Stimulated activated CD8-positive, alpha-beta memory T cell treated with anti-CD3 and anti-CD28 coated beads, Interleukin-7, amount 100 ng/mL, for 1 hour (primary cell): ENCODE results near the gene FOXS1.

ENCODE experiments used
- DNase-seq, 2 donors: peaks; one replicate each; pipeline ENCODE4 v3.0.0-alpha.2; 2020; ENCODE audit warnings: low read depth in 2 of 2

The FOXS1 gene

DNA sequence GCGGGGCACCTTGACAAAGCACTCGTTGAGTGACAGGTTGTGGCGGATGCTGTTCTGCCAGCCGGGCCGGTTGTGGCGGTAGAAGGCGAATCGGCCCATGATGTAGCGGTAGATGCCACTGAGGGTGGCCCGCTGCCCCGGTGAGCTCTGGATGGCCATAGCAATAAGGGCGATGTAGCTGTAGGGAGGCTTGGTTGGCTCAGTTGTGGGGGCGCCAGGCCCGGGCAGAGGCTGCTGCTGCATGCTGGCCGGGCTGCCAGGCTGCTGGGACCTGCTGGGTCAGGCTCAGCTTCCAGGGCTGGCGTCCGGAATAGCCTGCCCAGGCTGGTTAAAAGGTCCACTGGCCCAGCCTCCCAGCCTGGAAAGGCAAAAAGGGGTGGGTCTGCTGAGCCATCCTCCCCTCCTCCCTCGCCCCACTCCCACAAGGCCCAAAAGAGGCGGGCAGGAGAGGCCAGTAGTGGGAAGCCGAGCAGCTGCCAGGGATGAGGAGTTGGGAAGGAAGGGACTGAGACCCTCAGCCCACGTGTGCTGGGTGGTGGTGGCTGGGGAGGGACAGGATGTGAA is at the start of gene FOXS1:
FOXS1 (minus strand) TSS at position 305 of the 564 bp plus-strand sequence; CDS start at position 243, 62 bp downstream.
- no peak for DNase-seq

- DNase-seq: no peak
Observed at GRCh38 chr20:31890646-31891045, 45.2 kb upstream of the FOXS1 start.

- no peak for DNase-seq
Observed at GRCh38 chr20:31883829-31884228, 38.4 kb upstream of the FOXS1 start.

GRCh38 chr20:31881945-31882344 is 36.5 kb upstream of the FOXS1 start:
- no peak for DNase-seq

DNA sequence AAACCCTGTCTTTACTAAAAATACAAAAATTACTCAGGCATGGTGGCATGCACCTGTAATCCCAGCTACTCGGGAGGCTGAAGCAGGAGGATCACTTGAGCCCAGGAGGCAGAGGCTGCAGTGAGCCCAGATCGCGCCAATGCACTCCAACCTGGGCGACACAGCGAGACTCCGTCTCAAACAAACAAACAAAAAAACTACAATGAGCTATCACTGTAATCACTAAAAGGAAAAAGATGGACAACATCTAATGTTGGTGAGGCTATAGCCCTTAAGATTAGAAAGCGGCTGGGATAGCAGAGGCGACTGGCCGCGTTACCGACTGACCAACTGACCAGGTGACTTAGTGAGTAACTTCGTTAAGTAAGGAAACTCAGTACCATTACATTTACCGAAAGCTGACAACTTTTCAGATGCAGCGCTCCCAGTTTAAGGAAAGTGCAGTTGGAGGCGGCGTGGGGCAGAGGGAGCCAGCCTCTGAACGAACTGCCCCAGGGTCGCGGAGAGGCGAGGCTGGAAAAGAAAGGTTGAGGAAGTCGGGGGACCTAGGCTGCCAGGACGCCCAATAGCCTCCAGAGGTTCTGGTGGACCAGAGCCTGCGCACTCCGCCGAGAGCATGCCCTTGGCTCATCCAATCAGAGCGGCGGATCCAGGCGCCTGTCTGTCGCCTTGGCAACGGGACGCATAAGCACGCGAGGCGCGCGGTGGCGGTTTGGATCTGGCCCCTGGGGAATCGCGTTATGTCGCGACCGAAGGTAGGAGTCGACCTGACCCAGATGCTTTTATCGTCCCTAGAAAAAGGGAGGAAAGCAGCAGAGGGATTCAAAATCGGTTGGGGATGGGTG is 34.0 kb upstream of the FOXS1 start:
- DNase-seq: peak; percentile 43 to 48

- DNase-seq: no peak
Observed at GRCh38 chr20:31877684-31878083, 32.3 kb upstream of the FOXS1 start.

DNA sequence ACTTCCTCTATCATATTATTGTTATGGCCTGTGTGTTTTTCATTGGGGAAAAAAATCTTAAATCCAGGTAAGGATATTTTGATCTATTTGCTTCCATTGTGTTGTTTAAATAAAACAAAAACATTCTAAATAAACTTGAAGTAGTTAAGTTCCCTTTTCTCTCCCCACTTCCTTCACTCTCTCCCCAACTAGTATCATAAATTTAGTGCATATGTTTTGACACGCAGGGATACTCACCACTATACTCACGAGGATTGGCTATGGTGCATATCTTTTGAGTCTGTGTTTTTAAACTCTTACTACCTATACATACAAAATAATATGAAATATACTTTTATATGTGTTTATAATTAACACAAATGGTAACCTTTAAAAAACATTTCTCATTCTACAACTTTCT is 30.3 kb upstream of the FOXS1 start:
- DNase-seq: no peak

GRCh38 chr20:31872406-31872805 is 27.0 kb upstream of the FOXS1 start:
- DNase-seq: no peak

DNA sequence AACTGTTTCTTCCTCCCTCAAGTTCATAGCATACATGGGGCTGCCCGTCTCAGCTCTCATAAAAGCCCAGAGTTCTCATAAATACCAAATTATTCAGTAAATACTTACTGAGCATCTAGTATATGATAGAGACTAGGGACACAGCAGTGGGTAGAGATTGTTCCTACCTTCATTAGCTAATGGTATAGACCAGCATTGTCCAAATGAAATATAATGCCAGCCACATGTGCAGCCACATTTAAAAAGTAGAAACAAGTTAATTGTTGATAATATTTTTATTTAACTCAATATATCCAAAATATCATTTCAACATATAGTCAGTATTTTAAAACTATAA is 26.2 kb upstream of the FOXS1 start:
- no peak for DNase-seq

GRCh38 chr20:31870726-31871617 is 25.6 kb upstream of the FOXS1 start:
- no peak for DNase-seq

GRCh38 chr20:31869942-31870725 is 24.7 kb upstream of the FOXS1 start, which contains the start of the genes DUSP15 and TTLL9:
Gene DUSP15 (minus strand): TSS chr20:31870527. CDS start chr20:31870337, 190 bp downstream.
Gene TTLL9 (plus strand): TSS chr20:31870634. CDS start chr20:31871127, 493 bp downstream.
- no peak for DNase-seq

DNA sequence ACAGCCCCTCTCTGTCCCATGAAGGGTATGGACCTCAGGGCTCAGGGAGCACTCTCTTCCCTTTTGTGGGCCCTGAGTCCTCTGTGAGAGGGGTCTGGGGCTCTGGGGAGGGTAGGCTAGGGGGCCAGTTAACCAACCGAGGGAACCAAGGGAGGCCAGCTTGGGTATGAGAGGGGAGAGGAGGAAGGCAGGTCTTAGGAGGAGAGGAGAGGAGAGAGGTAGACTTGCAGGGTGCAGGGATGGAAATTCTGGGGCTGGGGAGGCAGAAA is 24.2 kb upstream of the FOXS1 start:
- DNase-seq: no peak

- no peak for DNase-seq
Observed at GRCh38 chr20:31868853-31869672, 23.7 kb upstream of the FOXS1 start.

DNA sequence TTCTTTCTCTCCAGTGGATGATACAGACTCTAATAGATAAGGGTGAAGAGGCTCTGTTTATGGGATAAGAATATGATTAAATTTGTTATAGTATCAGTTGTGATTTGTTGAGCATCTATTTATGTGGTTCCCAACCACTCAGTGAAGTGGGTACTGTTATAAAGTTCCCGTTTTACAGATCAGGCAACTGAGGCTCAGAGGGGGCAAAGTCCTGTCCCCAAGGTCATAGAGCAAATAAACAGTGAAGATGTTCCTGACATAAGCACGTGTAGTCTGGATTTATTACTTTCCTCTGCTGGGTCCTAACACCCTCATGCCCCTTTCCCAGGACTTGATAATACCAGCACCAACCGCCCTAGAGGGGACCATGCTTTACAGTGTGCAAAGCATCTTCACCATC is 20.8 kb upstream of the FOXS1 start:
- no peak for DNase-seq

DNA sequence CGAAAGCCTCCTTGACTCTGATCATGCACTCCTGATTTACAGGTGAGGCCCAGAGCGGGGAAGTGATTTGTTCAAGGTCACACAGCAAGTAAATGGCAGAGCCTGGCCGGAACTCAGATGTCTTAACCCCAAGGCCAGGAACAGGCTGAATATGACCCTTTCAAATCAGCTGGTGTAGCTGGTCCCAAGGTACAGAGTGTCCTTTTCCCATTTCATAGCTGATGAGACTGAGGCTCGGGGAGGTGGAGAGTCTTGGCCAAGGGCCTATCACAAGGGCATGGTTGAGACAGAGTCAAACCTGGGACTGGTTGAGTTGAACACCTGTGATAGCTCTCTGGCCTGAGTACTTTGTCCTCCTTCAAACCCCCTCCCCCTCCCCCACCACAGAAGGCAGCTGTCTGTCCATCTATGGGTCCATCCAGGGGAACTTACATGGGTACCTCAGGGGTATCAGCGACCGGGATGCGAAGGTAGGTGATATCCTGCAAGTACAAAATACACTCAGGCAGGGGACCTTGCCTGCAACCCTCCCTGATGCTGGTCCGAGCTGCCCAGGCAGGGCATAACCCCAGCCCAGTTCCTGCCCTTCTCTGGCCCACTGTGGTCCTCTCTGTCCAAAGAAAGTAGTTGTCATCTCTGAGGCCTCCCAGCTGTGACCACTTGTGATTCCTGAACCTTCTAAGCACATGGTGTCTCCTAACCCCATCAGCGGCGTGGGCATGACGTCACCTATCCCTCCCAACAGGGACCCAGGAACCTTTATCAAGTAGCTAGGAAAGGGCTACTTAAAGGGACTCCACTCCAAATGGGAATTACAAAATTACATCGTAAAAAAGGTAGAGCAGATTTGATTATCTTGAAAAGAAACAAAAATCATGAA is 19.4 kb upstream of the FOXS1 start:
- DNase-seq: no peak

- no peak for DNase-seq
Observed at GRCh38 chr20:31863296-31864085, 18.1 kb upstream of the FOXS1 start.

DNA sequence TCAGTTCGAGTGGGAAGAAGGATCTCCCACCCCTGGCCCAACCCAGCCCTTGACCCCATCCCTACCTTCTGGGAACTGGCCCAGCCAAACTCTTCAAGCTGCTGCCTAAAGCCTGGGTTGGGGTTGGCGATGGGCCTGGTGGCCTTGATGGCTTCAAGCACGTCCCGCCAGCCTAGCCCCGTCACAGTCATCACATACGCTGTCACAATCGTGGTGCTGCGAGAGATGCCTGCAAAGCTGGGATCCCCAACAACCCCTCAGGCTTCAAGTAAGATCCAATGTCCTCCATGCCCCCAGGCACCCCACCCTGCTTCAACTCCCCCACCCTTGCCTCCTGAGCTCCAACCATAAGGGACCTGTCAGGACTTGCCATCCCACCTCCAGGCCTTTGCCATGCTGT is 17.1 kb upstream of the FOXS1 start:
- no peak for DNase-seq

- no peak for DNase-seq
Observed at GRCh38 chr20:31862157-31862470, 16.7 kb upstream of the FOXS1 start.
